Left ventricle myocardium inferior (tissue), 1 donor: ENCODE results near the gene SETD7. TPM values are rescaled to one million over a fixed set of nuclear protein-coding genes. Genes with fewer than 3 reads are reported as not detected.

ENCODE experiments used
- DNase-seq: peaks from one replicate; pipeline ENCODE4 v3.0.0-alpha.2; 2020
- H3K27ac ChIP-seq: fragments of 200-600 bp; replicated peaks from 2 replicates; pipeline ENCODE4 v1.8.0; 2021
- H3K27me3 ChIP-seq: fragments of 200-600 bp; 2 replicates; pipeline ENCODE4 v1.8.0; 2021; ENCODE audit warnings: low read depth
- H3K36me3 ChIP-seq: fragments of 200-600 bp; 2 replicates; pipeline ENCODE4 v1.8.0; 2021
- H3K4me1 ChIP-seq: fragments of 200-600 bp; 2 replicates; pipeline ENCODE4 v1.8.0; 2021
- H3K4me3 ChIP-seq: fragments of 200-600 bp; 2 replicates; pipeline ENCODE4 v1.8.0; 2021; ENCODE audit warnings: mild to moderate bottlenecking, moderate library complexity
- H3K9me3 ChIP-seq: fragments of 200-600 bp; replicated peaks from 2 replicates; pipeline ENCODE4 v1.8.0; 2021
- intact Hi-C: fragments of 100-400 bp; cut with micrococcal nuclease; formaldehyde crosslinking; loops from one replicate; pipeline ENCODE4 v1.11.0; 2022
- total RNA-seq: library from RNA; stranded (reverse); fragmentation: NEBNext Ultra II Directional; extraction: Animal tissue kit (Norgen Biotek cat#: 25700); gene quantifications from one replicate; pipeline ENCODE4 v1.2.1, GENCODE V29; 2021
- TF ChIP-seq, protein P1 (sequence below): fragments of 200-600 bp; IDR thresholded peaks from 2 replicates; pipeline ENCODE4 v1.8.0; 2021; ENCODE audit warnings: antibody characterized with exemption, mild to moderate bottlenecking, borderline replicate concordance
- donor health status: DM: no; HTN: yes; CAD: no; lungs with severe emphysema.

Gene SETD7
- total RNA-seq, 1 donor from 2014 or later = 50.7 TPM

DNA sequence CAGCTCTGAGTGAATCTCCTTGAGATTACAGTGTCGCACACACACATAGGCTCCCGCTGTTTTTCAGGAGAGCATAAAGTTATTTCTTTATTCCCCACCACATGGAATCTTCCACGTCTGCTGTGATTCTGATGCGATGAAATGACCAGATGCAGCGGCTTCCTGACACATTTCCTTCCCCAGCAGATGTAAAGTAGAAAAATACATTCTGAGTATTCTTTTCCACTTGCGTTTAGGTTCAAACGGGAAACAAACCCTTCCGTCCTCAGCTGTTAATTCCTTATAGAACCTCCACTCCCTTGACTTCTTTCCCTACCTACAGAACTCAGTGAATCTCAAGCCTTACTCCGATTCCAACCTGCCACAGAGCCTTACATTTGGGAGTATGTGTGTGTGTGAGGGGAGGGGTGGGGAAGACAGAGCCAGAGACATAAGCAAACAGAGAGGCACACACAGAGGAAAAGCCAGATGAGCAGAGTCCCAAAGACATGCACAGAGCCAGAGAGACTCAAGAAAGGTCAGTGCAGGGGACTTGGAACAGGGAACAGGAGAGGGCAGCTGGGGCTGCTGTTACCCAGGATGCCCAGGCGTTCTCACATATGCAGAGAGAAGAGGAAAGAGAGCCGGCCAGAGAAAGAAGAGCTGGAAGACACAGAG lies 47.3 kb downstream of the SETD7 start:
- Histone ChIP-seq H3K9me3 (no peaks in the 10 kb centered on the region), H3K27ac (peak overlapping the region; percentile 41), H3K4me1 (peaks cover 26% of the 10 kb centered on the region), H3K27me3 (no peaks in the 10 kb centered on the region), H3K4me3 (no peak overlapping the region), H3K36me3 (peaks cover 46% of the 10 kb centered on the region)
- no peak for DNase-seq
- TF ChIP-seq, protein P1, sequence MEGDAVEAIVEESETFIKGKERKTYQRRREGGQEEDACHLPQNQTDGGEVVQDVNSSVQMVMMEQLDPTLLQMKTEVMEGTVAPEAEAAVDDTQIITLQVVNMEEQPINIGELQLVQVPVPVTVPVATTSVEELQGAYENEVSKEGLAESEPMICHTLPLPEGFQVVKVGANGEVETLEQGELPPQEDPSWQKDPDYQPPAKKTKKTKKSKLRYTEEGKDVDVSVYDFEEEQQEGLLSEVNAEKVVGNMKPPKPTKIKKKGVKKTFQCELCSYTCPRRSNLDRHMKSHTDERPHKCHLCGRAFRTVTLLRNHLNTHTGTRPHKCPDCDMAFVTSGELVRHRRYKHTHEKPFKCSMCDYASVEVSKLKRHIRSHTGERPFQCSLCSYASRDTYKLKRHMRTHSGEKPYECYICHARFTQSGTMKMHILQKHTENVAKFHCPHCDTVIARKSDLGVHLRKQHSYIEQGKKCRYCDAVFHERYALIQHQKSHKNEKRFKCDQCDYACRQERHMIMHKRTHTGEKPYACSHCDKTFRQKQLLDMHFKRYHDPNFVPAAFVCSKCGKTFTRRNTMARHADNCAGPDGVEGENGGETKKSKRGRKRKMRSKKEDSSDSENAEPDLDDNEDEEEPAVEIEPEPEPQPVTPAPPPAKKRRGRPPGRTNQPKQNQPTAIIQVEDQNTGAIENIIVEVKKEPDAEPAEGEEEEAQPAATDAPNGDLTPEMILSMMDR = no peak
- intact Hi-C loops = loop anchor here (10.0 kb wide), 1 partner anchor 94 kb away; no protein-coding TSS in a partner anchor

DNA sequence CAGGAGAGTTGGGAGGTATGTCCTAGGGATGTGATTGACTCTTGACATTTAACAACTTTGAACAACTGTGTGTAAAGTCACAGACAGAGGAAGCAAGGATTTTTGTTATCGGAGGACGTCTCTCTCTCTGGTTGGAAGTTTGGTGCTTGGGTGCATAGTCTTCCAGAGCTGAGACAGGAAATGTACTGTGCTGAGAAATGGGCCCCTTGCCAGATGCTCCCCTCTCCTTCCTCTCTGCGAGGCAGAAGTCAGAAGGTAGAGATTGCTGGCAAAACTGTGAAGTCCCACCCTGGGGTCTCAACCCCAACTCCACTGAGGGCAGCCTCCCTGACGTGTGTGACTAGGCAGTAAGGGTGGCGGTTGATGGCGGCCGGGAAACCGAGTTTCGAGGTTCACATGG lies 49.2 kb downstream of the SETD7 start:
- Histone ChIP-seq H3K4me1 (peaks cover 26% of the 10 kb centered on the region), H3K4me3 (no peak overlapping the region), H3K9me3 (no peaks in the 10 kb centered on the region), H3K27me3 (no peaks in the 10 kb centered on the region), H3K27ac (no peak overlapping the region), H3K36me3 (peaks cover 34% of the 10 kb centered on the region)
- intact Hi-C loops = loop anchor here (10.0 kb wide), 1 partner anchor 92 kb away; no protein-coding TSS in a partner anchor
- no peak for DNase-seq
- TF ChIP-seq, protein P1 = no peak

DNA sequence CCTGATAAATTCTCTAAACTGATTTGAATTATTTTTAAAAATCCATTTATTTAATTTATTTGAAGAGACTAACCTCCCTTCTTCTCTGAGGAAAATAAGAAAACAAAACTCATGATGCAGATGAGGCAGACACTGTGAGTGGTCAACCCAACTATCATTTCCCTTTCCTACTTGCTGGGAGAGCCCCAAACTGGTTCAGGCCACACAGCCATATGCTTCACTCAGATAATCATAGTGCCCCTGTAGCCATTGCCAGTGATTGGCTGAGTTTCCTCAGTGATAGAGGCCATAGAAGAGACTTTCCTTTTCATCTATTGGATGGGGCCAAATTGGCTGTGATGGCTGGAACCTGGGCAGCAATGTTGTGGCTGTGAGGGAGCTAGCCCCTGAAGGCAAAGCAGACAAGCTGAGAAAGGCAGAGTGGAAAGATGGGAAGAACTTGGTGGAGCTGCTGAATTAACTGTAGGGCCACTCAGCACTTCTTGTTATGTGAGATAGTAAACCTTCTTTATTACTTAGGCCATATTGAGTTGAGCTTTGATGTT lies 52.3 kb downstream of the SETD7 start:
- TF ChIP-seq, protein P1 = no peak
- Histone ChIP-seq H3K4me3 (no peak overlapping the region), H3K9me3 (no peaks in the 10 kb centered on the region), H3K4me1 (peaks cover 13% of the 10 kb centered on the region), H3K27ac (no peak overlapping the region), H3K27me3 (no peaks in the 10 kb centered on the region), H3K36me3 (peaks cover 17% of the 10 kb centered on the region)
- intact Hi-C loops = loop anchor here (10.0 kb wide), 1 partner anchor 89 kb away; no protein-coding TSS in a partner anchor
- DNase-seq = no peak

DNA sequence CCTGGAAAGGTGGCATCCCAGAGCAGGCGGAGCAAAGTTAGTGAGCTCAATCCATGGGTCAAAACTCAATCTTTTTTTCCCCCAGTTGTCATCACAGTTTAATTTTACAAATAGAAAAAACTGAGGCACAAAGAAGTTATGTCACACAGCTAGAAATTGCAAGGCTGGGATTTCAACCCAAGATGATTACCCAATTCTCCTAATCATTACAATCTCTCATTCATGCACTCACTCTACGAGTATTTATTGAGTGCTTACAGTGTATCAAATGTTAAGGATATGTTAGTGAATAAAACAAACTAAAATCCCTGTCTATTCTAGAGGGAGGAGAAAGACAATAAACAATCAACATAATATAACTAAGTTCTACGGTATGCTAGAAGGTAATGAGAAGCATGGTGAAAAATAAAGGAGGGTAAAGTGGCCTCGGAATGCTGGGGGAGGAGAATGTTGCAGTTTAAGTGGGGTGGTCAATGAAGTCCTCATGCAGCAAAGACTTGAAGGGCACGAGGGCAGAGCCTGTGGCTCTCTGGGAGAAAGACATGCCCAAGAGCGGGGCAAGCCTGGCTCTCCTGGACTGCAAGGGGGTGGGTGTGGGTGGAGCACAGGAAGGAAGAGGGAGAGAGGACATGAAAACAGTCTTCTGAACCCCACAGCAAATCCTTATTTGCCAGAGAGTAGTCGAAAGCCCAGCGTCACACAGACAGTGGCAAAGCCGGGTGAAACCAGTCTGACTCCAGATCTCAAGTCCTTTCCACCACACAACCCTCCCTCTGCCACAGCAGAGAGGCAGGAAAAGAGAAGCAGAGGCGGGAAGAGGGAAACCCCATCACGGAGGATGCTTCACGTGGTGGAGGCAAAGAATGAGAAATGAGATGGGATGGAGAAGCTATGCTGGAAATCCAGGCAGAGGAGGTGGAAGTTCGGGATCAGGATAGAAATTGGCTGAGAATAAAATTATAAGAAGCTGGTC lies 53.8 kb downstream of the SETD7 start:
- DNase-seq = no peak
- Histone ChIP-seq H3K36me3 (peaks cover 13% of the 10 kb centered on the region), H3K27ac (no peak overlapping the region), H3K27me3 (no peaks in the 10 kb centered on the region), H3K9me3 (no peaks in the 10 kb centered on the region), H3K4me1 (peaks cover 8% of the 10 kb centered on the region), H3K4me3 (no peak overlapping the region)
- TF ChIP-seq, protein P1 = no peak
- intact Hi-C loops = loop anchor here (10.0 kb wide), 1 partner anchor 87 kb away; no protein-coding TSS in a partner anchor

DNA sequence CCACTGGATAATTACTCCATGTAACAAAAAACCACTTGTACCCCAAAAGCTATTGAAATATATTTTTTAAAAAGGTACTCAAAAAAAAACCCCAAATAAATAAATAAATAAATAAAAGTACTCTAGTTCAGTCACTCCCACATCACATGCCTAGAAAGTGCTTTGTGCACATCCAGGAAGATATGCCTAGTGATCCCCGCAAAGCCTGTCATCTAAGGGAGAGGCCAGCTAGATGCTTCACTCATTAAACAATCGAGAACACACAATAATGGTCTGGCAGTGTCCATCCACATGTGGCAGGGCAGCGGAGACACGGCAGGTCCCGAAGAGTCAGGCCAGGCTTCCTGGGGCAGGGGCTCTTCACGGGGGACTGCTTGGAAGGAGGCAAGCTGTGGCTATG lies 54.5 kb downstream of the SETD7 start:
- Histone ChIP-seq H3K36me3 (peaks cover 6% of the 10 kb centered on the region), H3K27me3 (no peaks in the 10 kb centered on the region), H3K27ac (no peak overlapping the region), H3K4me3 (no peak overlapping the region), H3K4me1 (peaks cover 2% of the 10 kb centered on the region), H3K9me3 (no peaks in the 10 kb centered on the region)
- intact Hi-C loops = loop anchor here (10.0 kb wide), 1 partner anchor 87 kb away; no protein-coding TSS in a partner anchor
- TF ChIP-seq, protein P1 = no peak
- DNase-seq = no peak
